Measurements from ENCODE around the gene NUDT3. TPM values are rescaled to one million over a fixed set of nuclear protein-coding genes. Genes with fewer than 3 reads are reported as not detected.
"Not testable (repeated sequence)": the region's sequence is repeated elsewhere in the genome, so short reads cannot be mapped to it uniquely, and the experiment has no call there.

The NUDT3 gene
- polyA plus RNA-seq, 4 donors: 17.9 to 21.2 (median 20.2) TPM

- no peak for DNase-seq (ENCODE audit: low read depth in 4 of 4, low spot score in 3 of 4)
Measured at GRCh38 chr6:34373511-34373910, 19.0 kb downstream of the NUDT3 start.

- not testable (repeated sequence) for DNase-seq (ENCODE audit: low read depth in 4 of 4, low spot score in 3 of 4)
Measured at GRCh38 chr6:34371865-34372264, 20.6 kb downstream of the NUDT3 start.

GRCh38 chr6:34370361-34370760 is 22.1 kb downstream of the NUDT3 start:
- no peak for DNase-seq (ENCODE audit: low read depth in 4 of 4, low spot score in 3 of 4)

- DNase-seq (ENCODE audit: low read depth in 4 of 4, low spot score in 3 of 4): no peak
Measured at GRCh38 chr6:34369385-34369784, 23.1 kb downstream of the NUDT3 start.

GRCh38 chr6:34366639-34366921 is 25.9 kb downstream of the NUDT3 start:
- DNase-seq (ENCODE audit: low read depth in 4 of 4, low spot score in 3 of 4): no peak

GRCh38 chr6:34365781-34366638 is 26.5 kb downstream of the NUDT3 start:
- DNase-seq (ENCODE audit: low read depth in 4 of 4, low spot score in 3 of 4): not testable (repeated sequence)

- DNase-seq (ENCODE audit: low read depth in 4 of 4, low spot score in 3 of 4): not testable (repeated sequence)
Measured at GRCh38 chr6:34363681-34364075, 28.8 kb downstream of the NUDT3 start.

GRCh38 chr6:34362909-34363680 is 29.4 kb downstream of the NUDT3 start:
- no peak for DNase-seq (ENCODE audit: low read depth in 4 of 4, low spot score in 3 of 4)

GRCh38 chr6:34362176-34362575 is 30.3 kb downstream of the NUDT3 start:
- DNase-seq (ENCODE audit: low read depth in 4 of 4, low spot score in 3 of 4): no peak

GRCh38 chr6:34360556-34360955 is 31.9 kb downstream of the NUDT3 start:
- no peak for DNase-seq (ENCODE audit: low read depth in 4 of 4, low spot score in 3 of 4)

GRCh38 chr6:34359418-34360158 is 32.9 kb downstream of the NUDT3 start:
- no peak for DNase-seq (ENCODE audit: low read depth in 4 of 4, low spot score in 3 of 4)

GRCh38 chr6:34358389-34358905 is 34.0 kb downstream of the NUDT3 start:
- no peak for DNase-seq (ENCODE audit: low read depth in 4 of 4, low spot score in 3 of 4)

GRCh38 chr6:34357937-34358336 is 34.5 kb downstream of the NUDT3 start:
- no peak for DNase-seq (ENCODE audit: low read depth in 4 of 4, low spot score in 3 of 4)

GRCh38 chr6:34355889-34356288 is 36.6 kb downstream of the NUDT3 start:
- no peak for DNase-seq (ENCODE audit: low read depth in 4 of 4, low spot score in 3 of 4)

GRCh38 chr6:34354230-34354629 is 38.2 kb downstream of the NUDT3 start:
- DNase-seq (ENCODE audit: low read depth in 4 of 4, low spot score in 3 of 4): not testable (repeated sequence)

GRCh38 chr6:34353530-34353929 is 38.9 kb downstream of the NUDT3 start:
- DNase-seq (ENCODE audit: low read depth in 4 of 4, low spot score in 3 of 4): not testable (repeated sequence)

GRCh38 chr6:34352305-34352937 is 40.0 kb downstream of the NUDT3 start:
- no peak for DNase-seq (ENCODE audit: low read depth in 4 of 4, low spot score in 3 of 4)

- no peak for DNase-seq (ENCODE audit: low read depth in 4 of 4, low spot score in 3 of 4)
Measured at GRCh38 chr6:34350934-34351217, 41.6 kb downstream of the NUDT3 start.

GRCh38 chr6:34350137-34350933 is 42.1 kb downstream of the NUDT3 start:
- DNase-seq (ENCODE audit: low read depth in 4 of 4, low spot score in 3 of 4): no peak

- DNase-seq (ENCODE audit: low read depth in 4 of 4, low spot score in 3 of 4): no peak
Measured at GRCh38 chr6:34349211-34349610, 43.3 kb downstream of the NUDT3 start.

Measured in right renal pelvis (tissue), 4 donors.